PC-9 (cell line): ENCODE data around the gene RNU7-1. TPM values are rescaled to one million over a fixed set of nuclear protein-coding genes. Genes with fewer than 3 reads are reported as not detected.
A peak's percentile ranks its signal among the peaks of the same experiment; 100 is the strongest.

ENCODE experiments used
- BruUV-seq: library from RNA; stranded (reverse); fragments of 400-500 nt; replicated peaks from 2 replicates; lab custom pipeline; 2021; lab: Mats Ljungman, UMichigan
- CTCF ChIA-PET: fragments of 300-600 bp; sonication (Branson Sonifier 250); formaldehyde crosslinking; loops from one replicate; lab custom pipeline; 2022; ENCODE audit warnings: antibody characterized with exemption; lab: Charles Lee
- POLR2A ChIA-PET: fragments of 300-600 bp; sonication (Branson Sonifier 250); formaldehyde crosslinking; loops from one replicate; lab custom pipeline; 2022; ENCODE audit warnings: antibody characterized with exemption; ENCODE audit not compliant: unreplicated experiment; lab: Charles Lee
- DNase-seq, 2 experiments: peaks; one replicate each; pipeline versions ENCODE4 v3.0.0 to v3.0.0-alpha.2; 2015 to 2022; ENCODE audit warnings: mixed read lengths in 1 of 2
- H2AFZ ChIP-seq: fragments of 200-600 bp; sonication (generic); 2 replicates; pipeline ENCODE4 v1.8.1; 2017; ENCODE audit warnings: antibody characterized with exemption
- H3F3A ChIP-seq: fragments of 200-600 bp; sonication (generic); 2 replicates; pipeline ENCODE4 v1.8.1; 2017; ENCODE audit warnings: antibody characterized with exemption, mild to moderate bottlenecking, low read depth; ENCODE audit not compliant: insufficient read depth
- H3K27ac ChIP-seq: fragments of 200-600 bp; sonication (generic); 2 replicates; pipeline ENCODE4 v1.6.1; 2016; ENCODE audit warnings: mixed run types
- H3K27me3 ChIP-seq: fragments of 200-600 bp; sonication (generic); 2 replicates; pipeline ENCODE4 v1.6.1; 2016; ENCODE audit warnings: low read depth, mixed run types; ENCODE audit not compliant: insufficient read depth
- H3K36me3 ChIP-seq: fragments of 200-600 bp; sonication (generic); 2 replicates; pipeline ENCODE4 v1.6.1; 2016; ENCODE audit warnings: low read depth, mixed run types
- H3K4me1 ChIP-seq: fragments of 200-600 bp; sonication (generic); replicated peaks from 2 replicates; pipeline ENCODE4 v1.6.1; 2016; ENCODE audit warnings: mixed run types; ENCODE audit not compliant: insufficient read depth
- H3K4me2 ChIP-seq: fragments of 200-600 bp; sonication (generic); 2 replicates; pipeline ENCODE4 v1.6.1; 2017; ENCODE audit warnings: mixed run types
- H3K4me3 ChIP-seq: fragments of 200-600 bp; sonication (generic); 2 replicates; pipeline ENCODE4 v1.6.1; 2016; ENCODE audit warnings: mixed run types
- H3K79me2 ChIP-seq: fragments of 200-600 bp; sonication (generic); 2 replicates; pipeline ENCODE4 v1.6.1; 2017; ENCODE audit warnings: low read depth, mixed run types
- H3K9me2 ChIP-seq: fragments of 200-600 bp; sonication (generic); 2 replicates; pipeline ENCODE4 v1.8.1; 2017; ENCODE audit warnings: mild to moderate bottlenecking; ENCODE audit not compliant: insufficient read depth
- H3K9me3 ChIP-seq: fragments of 200-600 bp; sonication (generic); 2 replicates; pipeline ENCODE4 v1.8.1; 2016; ENCODE audit warnings: low read depth; ENCODE audit not compliant: insufficient read depth
- H4K20me1 ChIP-seq: fragments of 200-600 bp; sonication (generic); 2 replicates; pipeline ENCODE4 v1.8.1; 2017; ENCODE audit not compliant: insufficient read depth
- CTCF ChIP-seq: fragments of 200-600 bp; sonication (generic); conservative IDR thresholded peaks from 2 replicates; pipeline ENCODE4 v1.6.1; 2017; ENCODE audit warnings: mixed run types, antibody characterized with exemption, mild to moderate bottlenecking, moderate library complexity
- EZH2 ChIP-seq: fragments of 200-600 bp; sonication (generic); IDR thresholded peaks from 2 replicates; pipeline ENCODE4 v1.8.0; 2017; ENCODE audit warnings: antibody characterized with exemption, low read depth
- intact Hi-C: fragments of 100-400 bp; cut with micrococcal nuclease; formaldehyde crosslinking; loops from one replicate; pipeline ENCODE4 v1.10.0; 2022; ENCODE audit not compliant: unreplicated experiment
- total RNA-seq: library from RNA; stranded (reverse); gene quantifications from 2 replicates; pipeline ENCODE4 v1.2.3, GENCODE V29; 2021

Gene RNU7-1
- total RNA-seq, 1 experiment from 2014 or later: not detected

DNA sequence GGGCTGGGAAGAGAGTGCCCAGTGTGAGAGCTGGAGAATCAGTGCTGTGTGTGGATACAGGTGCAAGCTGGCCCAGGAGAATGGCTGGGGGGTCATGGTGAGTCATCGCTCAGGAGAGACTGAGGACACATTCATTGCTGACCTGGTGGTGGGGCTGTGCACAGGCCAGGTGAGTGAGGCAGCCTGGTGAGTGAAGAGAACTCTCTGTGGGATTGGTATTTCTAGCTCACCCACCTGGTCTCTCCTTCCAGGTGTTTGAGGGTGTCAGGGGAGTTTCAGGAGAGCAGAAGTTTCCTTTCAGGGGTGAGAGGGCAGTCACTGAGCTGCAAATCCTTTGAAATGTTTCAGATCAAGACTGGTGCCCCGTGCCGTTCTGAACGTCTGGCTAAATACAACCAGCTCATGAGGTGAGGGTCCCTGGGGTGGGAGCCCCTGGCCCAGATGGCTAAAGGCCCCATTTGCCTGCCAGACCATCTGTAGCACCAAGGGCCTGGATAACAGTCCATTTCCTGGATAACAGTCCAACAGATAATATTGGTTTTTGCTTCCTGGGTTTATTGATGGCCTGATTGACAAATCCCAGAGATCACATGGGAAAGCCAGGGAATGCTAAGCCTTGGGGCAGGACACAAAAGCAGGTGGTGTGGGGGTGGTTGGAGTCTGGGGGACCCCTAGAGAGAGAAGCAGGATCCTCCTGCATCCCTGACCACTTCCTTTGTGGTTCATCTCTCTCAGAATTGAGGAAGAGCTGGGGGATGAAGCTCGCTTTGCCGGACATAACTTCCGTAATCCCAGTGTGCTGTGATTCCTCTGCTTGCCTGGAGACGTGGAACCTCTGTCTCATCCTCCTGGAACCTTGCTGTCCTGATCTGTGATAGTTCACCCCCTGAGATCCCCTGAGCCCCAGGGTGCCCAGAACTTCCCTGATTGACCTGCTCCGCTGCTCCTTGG lies 21.3 kb upstream of the RNU7-1 start:
- CTCF ChIA-PET: interaction anchor here (0.6 kb wide), 1 partner anchor 169 kb away, joined by 3 read pairs; the partner anchor contains the start of gene MLF2
- H2AFZ ChIP-seq: no peak overlapping the region
- H3K27ac ChIP-seq: no peak overlapping the region
- H3K27me3 ChIP-seq: no peaks in the 10 kb centered on the region
- peaks cover 10% of the 10 kb centered on the region for H3K79me2 ChIP-seq
- no peak overlapping the region for H3K4me2 ChIP-seq
- H3F3A ChIP-seq: peaks cover 28% of the 10 kb centered on the region
- H3K4me1 ChIP-seq: peaks cover 34% of the 10 kb centered on the region
- intact Hi-C loops: no loop called here
- DNase-seq: no peak
- H3K9me3 ChIP-seq: no peaks in the 10 kb centered on the region
- TF ChIP-seq EZH2: no peak
- TF ChIP-seq CTCF: no peak
- no peaks in the 10 kb centered on the region for H3K36me3 ChIP-seq
- no TSS peak for BruUV-seq
- H3K4me3 ChIP-seq: no peak overlapping the region
- H3K9me2 ChIP-seq: no peaks in the 10 kb centered on the region
- POLR2A ChIA-PET: interaction anchor here (1.0 to 1.1 kb wide), 2 partner anchors 21 to 31 kb away, joined by 5 to 6 read pairs; partner anchors contain the start of genes C12orf57 and RNU7-1
- no peaks in the 10 kb centered on the region for H4K20me1 ChIP-seq

GRCh38 chr12:6923003-6923732 lies 20.4 kb upstream of the RNU7-1 start:
- peaks cover 28% of the 10 kb centered on the region for H3F3A ChIP-seq
- H3K9me2 ChIP-seq: no peaks in the 10 kb centered on the region
- intact Hi-C loops: no loop called here
- peaks cover 34% of the 10 kb centered on the region for H3K4me1 ChIP-seq
- H3K4me2 ChIP-seq: no peak overlapping the region
- H3K27ac ChIP-seq: no peak overlapping the region
- H3K4me3 ChIP-seq: no peak overlapping the region
- H2AFZ ChIP-seq: no peak overlapping the region
- H3K27me3 ChIP-seq: no peaks in the 10 kb centered on the region
- no peaks in the 10 kb centered on the region for H3K36me3 ChIP-seq
- H4K20me1 ChIP-seq: no peaks in the 10 kb centered on the region
- peaks cover 12% of the 10 kb centered on the region for H3K79me2 ChIP-seq
- TF ChIP-seq CTCF: no peak
- TF ChIP-seq EZH2: no peak
- ChIA-PET CTCF (interaction anchor here (0.6 to 2.7 kb wide), 3 partner anchors 21 to 170 kb away, joined by 3 to 38 read pairs (median 15); partner anchors contain the start of genes C12orf57, MLF2 and RNU7-1), POLR2A (interaction anchor here (0.6 to 1.1 kb wide), 2 partner anchors 20 to 21 kb away, joined by 3 to 5 read pairs; partner anchors contain the start of genes C12orf57 and RNU7-1)
- H3K9me3 ChIP-seq: no peaks in the 10 kb centered on the region
- no peak for DNase-seq
- BruUV-seq: no TSS peak

GRCh38 chr12:6923851-6924250 lies 19.8 kb upstream of the RNU7-1 start:
- Histone ChIP-seq H3K4me3 (no peak overlapping the region), H3K27me3 (no peaks in the 10 kb centered on the region), H3K9me3 (no peaks in the 10 kb centered on the region), H3K9me2 (no peaks in the 10 kb centered on the region), H3K36me3 (no peaks in the 10 kb centered on the region), H2AFZ (no peak overlapping the region), H4K20me1 (no peaks in the 10 kb centered on the region), H3F3A (peaks cover 28% of the 10 kb centered on the region), H3K27ac (no peak overlapping the region), H3K4me2 (peak overlapping the region; percentile 89; the same call in 1 of the 2 replicates), H3K79me2 (peaks cover 19% of the 10 kb centered on the region), H3K4me1 (peaks cover 34% of the 10 kb centered on the region)
- intact Hi-C loops: loop anchor here (1.0 to 2.0 kb wide), 4 partner anchors 41 to 184 kb away; partner anchors contain the start of genes C1R and SPSB2
- no TSS peak for BruUV-seq
- DNase-seq: no peak
- POLR2A ChIA-PET: interaction anchor here (0.6 to 0.7 kb wide), 3 partner anchors 20 to 54 kb away, joined by 3 to 5 read pairs (median 4); partner anchors contain the start of genes C12orf57 and RNU7-1
- no peak for TF ChIP-seq CTCF
- TF ChIP-seq EZH2: no peak
- CTCF ChIA-PET: interaction anchor here (1.1 to 2.7 kb wide), 4 partner anchors 16 to 41 kb away, joined by 3 to 38 read pairs (median 14); partner anchors contain the start of genes C12orf57 and RNU7-1
